HCT116 (cell line): ENCODE results near the gene EVC2. TPM values are rescaled to one million over a fixed set of nuclear protein-coding genes. Genes with fewer than 3 reads are reported as not detected.

Source experiments
- ATAC-seq: fragments of 200-7000 bp; cut with Tn5 transposase; 2 replicates; pipeline ENCODE4 v1.9.1; 2020; ENCODE audit warnings: mild to moderate bottlenecking, moderate library complexity
- BruUV-seq: library from RNA; stranded (reverse); fragments of 400-500 nt; replicated peaks from 2 replicates; lab custom pipeline; 2021; lab: Mats Ljungman, UMichigan
- CTCF ChIA-PET: fragments of 300-600 bp; sonication (Branson Sonifier 250); formaldehyde crosslinking; loops from one replicate; lab custom pipeline; 2021; ENCODE audit warnings: antibody characterized with exemption; lab: Charles Lee
- POLR2A ChIA-PET: fragments of 300-600, 350-600 bp; sonication (Branson Sonifier 250); formaldehyde crosslinking; loops from one replicate; lab custom pipeline; 2021; ENCODE audit warnings: antibody characterized with exemption; lab: Charles Lee
- RAD21 ChIA-PET, 2 experiments: fragments of 300-600 bp; sonication (Branson Sonifier 250); formaldehyde crosslinking; loops; one replicate each; lab custom pipeline; 2023; ENCODE audit warnings: low total read pairs in 2 of 2; ENCODE audit not compliant: uncharacterized antibody in 2 of 2, unreplicated experiment in 2 of 2, low non-redundant PET in 1 of 2; lab: Charles Lee
- DNase-seq: peaks from one replicate; pipeline ENCODE4 v3.0.0-alpha.2; 2010; ENCODE audit warnings: low read depth, low spot score
- H2AFZ ChIP-seq: fragments of 200-600 bp; shearing (Covaris generic), sonication (generic); 2 replicates; pipeline ENCODE4 v1.6.1; 2017; ENCODE audit warnings: low read depth, mixed run types, mixed read lengths, antibody characterized with exemption, low read length; ENCODE audit not compliant: poor library complexity, severe bottlenecking
- H3K27ac ChIP-seq: 2 replicates; pipeline ENCODE4 v1.5.1; 2012; ENCODE audit warnings: low read depth, low read length
- H3K27me3 ChIP-seq: fragments of 200-600 bp; sonication (generic); 2 replicates; pipeline ENCODE4 v1.6.1; 2016; ENCODE audit warnings: mixed run types, low read length, mixed read lengths; ENCODE audit not compliant: insufficient read depth
- H3K36me3 ChIP-seq, 2 experiments: fragments of 200-500 bp in 1 of 2; fragments of 200-600 bp in 1 of 2; sonication (Bioruptor generic) in 1 of 2; sonication (generic) in 1 of 2; 2 replicates each; pipeline versions ENCODE4 v1.5.1 to v1.6.1; 2014 to 2016; ENCODE audit warnings: low read length in 2 of 2, inconsistent platforms in 1 of 2, mixed read lengths in 1 of 2, mixed run types in 1 of 2; ENCODE audit not compliant: insufficient read depth in 2 of 2, control insufficient read depth in 1 of 2
- H3K4me1 ChIP-seq, 2 experiments: fragments of 200-600 bp in 1 of 2; sonication (generic) in 1 of 2; 2 replicates each; pipeline versions ENCODE4 v1.5.1 to v1.6.1; 2012 to 2017; ENCODE audit warnings: low read length in 2 of 2, inconsistent platforms in 1 of 2, mild to moderate bottlenecking in 1 of 2, mixed read lengths in 1 of 2, mixed run types in 1 of 2, moderate library complexity in 1 of 2; ENCODE audit not compliant: insufficient read depth in 2 of 2, control insufficient read depth in 1 of 2
- H3K4me2 ChIP-seq: fragments of 200-600 bp; sonication (generic); 2 replicates; pipeline ENCODE4 v1.6.1; 2017; ENCODE audit warnings: mixed run types, low read length, mixed read lengths
- H3K4me3 ChIP-seq, 2 experiments: fragments of 200-600 bp in 1 of 2; sonication (generic) in 1 of 2; replicated peaks in 1 of 2; 2 replicates each; pipeline ENCODE4 v1.5.1; 2011 to 2016; ENCODE audit warnings: low read length in 2 of 2, control low read depth in 1 of 2, low read depth in 1 of 2, mild to moderate bottlenecking in 1 of 2, mixed read lengths in 1 of 2, mixed run types in 1 of 2
- H3K79me2 ChIP-seq: fragments of 200-600 bp; sonication (generic); 2 replicates; pipeline ENCODE4 v1.6.1; 2017; ENCODE audit warnings: mild to moderate bottlenecking, mixed run types, low read length, moderate library complexity, mixed read lengths; ENCODE audit not compliant: insufficient read depth
- H3K9ac ChIP-seq: fragments of 200-600 bp; sonication (generic); 2 replicates; pipeline ENCODE4 v1.6.1; 2016; ENCODE audit warnings: low read length, mixed read lengths
- H3K9me2 ChIP-seq: fragments of 200-600 bp; sonication (generic), shearing (Covaris generic); 2 replicates; pipeline ENCODE4 v1.6.1; 2017; ENCODE audit warnings: mixed run types, mild to moderate bottlenecking, moderate library complexity; ENCODE audit not compliant: insufficient read depth
- H3K9me3 ChIP-seq, 2 experiments: fragments of 200-500 bp in 1 of 2; fragments of 200-600 bp in 1 of 2; sonication (Bioruptor generic) in 1 of 2; sonication (generic) in 1 of 2; 2 replicates each; pipeline ENCODE4 v1.6.1; 2014 to 2017; ENCODE audit warnings: low read length in 2 of 2, mixed read lengths in 2 of 2, inconsistent platforms in 1 of 2, low read depth in 1 of 2, mild to moderate bottlenecking in 1 of 2, mixed run types in 1 of 2, moderate library complexity in 1 of 2; ENCODE audit not compliant: control insufficient read depth in 1 of 2, insufficient read depth in 1 of 2
- H4K20me1 ChIP-seq: fragments of 200-600 bp; sonication (generic), shearing (Covaris generic); 2 replicates; pipeline ENCODE4 v1.6.1; 2017; ENCODE audit warnings: mixed run types, mild to moderate bottlenecking, moderate library complexity; ENCODE audit not compliant: insufficient read depth
- CBX3 ChIP-seq: IDR thresholded peaks from 2 replicates; pipeline ENCODE4 v1.6.1; 2012; ENCODE audit warnings: low read depth
- CTCF ChIP-seq, 3 experiments: fragments of 200-600 bp in 1 of 3; sonication (generic) in 1 of 3; IDR thresholded peaks in 2 of 3; conservative IDR thresholded peaks in 1 of 3; 2 replicates each; pipeline ENCODE4 v1.5.1; 2012 to 2017; ENCODE audit warnings: low read depth in 2 of 3, low read length in 2 of 3, antibody characterized with exemption in 1 of 3, borderline replicate concordance in 1 of 3, control low read depth in 1 of 3, mild to moderate bottlenecking in 1 of 3, mixed read lengths in 1 of 3, mixed run types in 1 of 3, moderate library complexity in 1 of 3; ENCODE audit not compliant: insufficient read depth in 1 of 3
- ELF1 ChIP-seq: IDR thresholded peaks from 2 replicates; pipeline ENCODE4 v1.6.1; 2012; ENCODE audit warnings: low read depth, borderline replicate concordance
- EZH2phosphoT487 ChIP-seq: fragments of 200-600 bp; IDR thresholded peaks from 2 replicates; pipeline ENCODE4 v1.6.1; 2018; ENCODE audit warnings: antibody characterized with exemption, borderline replicate concordance
- JUND ChIP-seq: IDR thresholded peaks from 2 replicates; pipeline ENCODE4 v1.6.1; 2012
- POLR2A ChIP-seq: IDR thresholded peaks from 2 replicates; pipeline ENCODE4 v1.7.0; 2011; ENCODE audit warnings: borderline replicate concordance; ENCODE audit not compliant: insufficient read depth, insufficient read length; ENCODE audit errors: extremely low read depth
- POLR2AphosphoS5 ChIP-seq: IDR thresholded peaks from 2 replicates; pipeline ENCODE4 v1.6.1; 2011; ENCODE audit warnings: mild to moderate bottlenecking, low read depth, low read length, moderate library complexity
- RAD21 ChIP-seq: IDR thresholded peaks from 2 replicates; pipeline ENCODE4 v1.6.1; 2012; ENCODE audit warnings: low read depth, mild to moderate bottlenecking
- REST ChIP-seq: IDR thresholded peaks from 2 replicates; pipeline ENCODE4 v1.6.1; 2012; ENCODE audit warnings: low read depth
- SP1 ChIP-seq: IDR thresholded peaks from 2 replicates; pipeline ENCODE4 v1.6.1; 2012; ENCODE audit warnings: low read depth
- TCF7L2 ChIP-seq: IDR thresholded peaks from 2 replicates; pipeline ENCODE4 v1.7.0; 2011; ENCODE audit warnings: borderline replicate concordance, inconsistent platforms; ENCODE audit not compliant: insufficient read depth, insufficient read length; ENCODE audit errors: extremely low read depth
- YY1 ChIP-seq: IDR thresholded peaks from 2 replicates; pipeline ENCODE4 v1.6.1; 2011; ENCODE audit warnings: low read length, low read depth, moderate library complexity, mild to moderate bottlenecking; ENCODE audit not compliant: insufficient replicate concordance; ENCODE audit errors: extremely low read depth
- ZFX ChIP-seq: fragments of 450-650 bp; IDR thresholded peaks from 2 replicates; pipeline ENCODE4 v1.6.1; 2017
- ZNF274 ChIP-seq: fragments of 200-500 bp; sonication (Bioruptor generic); IDR thresholded peaks from 2 replicates; pipeline ENCODE4 v1.6.1; 2014; ENCODE audit warnings: mild to moderate bottlenecking, low read depth, low read length, inconsistent platforms
- intact Hi-C: fragments of 100-400 bp; cut with micrococcal nuclease; formaldehyde crosslinking; loops from 2 replicates; pipeline ENCODE4 v1.10.0; 2022
- total RNA-seq: library from RNA; stranded (reverse); gene quantifications from one replicate; pipeline ENCODE4 v1.2.1, GENCODE V29; 2021; ENCODE audit not compliant: unreplicated experiment

EVC2 gene
- total RNA-seq, 1 experiment from 2014 or later = not detected

- TF ChIP-seq RAD21 (no peak), JUND (no peak), REST (no peak), TCF7L2 (no peak), POLR2AphosphoS5 (no peak), ZFX (no peak), CTCF (IDR thresholded peaks at IDR 0.05 in 2 of 3, conservative IDR thresholded peaks at IDR 0.05 in 1 of 3; ENCODE audit: borderline replicate concordance in 1 of 3, insufficient read depth in 1 of 3, low read depth in 2 of 3, low read length in 2 of 3) (no peak), SP1 (no peak), CBX3 (no peak), YY1 (no peak), EZH2phosphoT487 (no peak), ZNF274 (no peak), POLR2A (no peak), ELF1 (no peak)
- H3K4me2 ChIP-seq = no peak overlapping the region
- POLR2A ChIA-PET = no interaction called here
- CTCF ChIA-PET = no interaction called here
- H3K27ac ChIP-seq = no peak overlapping the region
- H3K9me2 ChIP-seq = no peaks in the 10 kb centered on the region
- no peaks in the 10 kb centered on the region; the same call in none of the 2 replicates for H3K27me3 ChIP-seq
- intact Hi-C loops = no loop called here
- no peak overlapping the region for H3K4me3 ChIP-seq
- RAD21 ChIA-PET = no interaction called here
- no peaks in the 10 kb centered on the region for H3K36me3 ChIP-seq
- H3K4me1 ChIP-seq = no peaks in the 10 kb centered on the region
- H4K20me1 ChIP-seq = no peaks in the 10 kb centered on the region
- no peak for DNase-seq
- no peak overlapping the region for H3K9ac ChIP-seq
- H3K79me2 ChIP-seq = no peaks in the 10 kb centered on the region
- no peak for ATAC-seq
- no peak overlapping the region for H2AFZ ChIP-seq
- BruUV-seq = no TSS peak
- H3K9me3 ChIP-seq = no peaks in the 10 kb centered on the region
Observed at GRCh38 chr4:5700459-5700858, 7.9 kb downstream of the EVC2 start.
